BLaER1 treated with 17β-estradiol and CSF1 and Interleukin-3, amounts not matched to agents 10 nM and 100 nM (cell line): ENCODE measurements around the gene DYNLT4.
A peak's percentile ranks its signal among the peaks of the same experiment; 100 is the strongest.
"Not testable (repeated sequence)": the region's sequence is repeated elsewhere in the genome, so short reads cannot be mapped to it uniquely, and the experiment has no call there.

Source experiments
- H3K27ac ChIP-seq, 11 experiments: shearing (Covaris generic); formaldehyde crosslinking; 2 replicates each; pipeline ENCODE4 v1.8.1; 2022
- H3K27me3 ChIP-seq, 11 experiments: shearing (Covaris generic); formaldehyde crosslinking; 2 replicates each; pipeline ENCODE4 v1.8.1; 2022
- H3K36me3 ChIP-seq, 11 experiments: shearing (Covaris generic); formaldehyde crosslinking; 2 replicates each; pipeline ENCODE4 v1.8.1; 2022
- H3K4me1 ChIP-seq, 10 experiments: shearing (Covaris generic); formaldehyde crosslinking; 2 replicates each; pipeline ENCODE4 v1.8.1; 2022
- H3K4me2 ChIP-seq, 11 experiments: shearing (Covaris generic); formaldehyde crosslinking; 2 replicates each; pipeline ENCODE4 v1.8.1; 2022
- H3K4me3 ChIP-seq, 10 experiments: shearing (Covaris generic); formaldehyde crosslinking; 2 replicates each; pipeline ENCODE4 v1.8.1; 2022
- H3K9ac ChIP-seq, 11 experiments: shearing (Covaris generic); formaldehyde crosslinking; 2 replicates each; pipeline ENCODE4 v1.8.1; 2022
- H3K9me3 ChIP-seq, 11 experiments: shearing (Covaris generic); formaldehyde crosslinking; replicated peaks in 1 of 11; 2 replicates each; pipeline ENCODE4 v1.8.1; 2022
- H4K20me1 ChIP-seq, 11 experiments: shearing (Covaris generic); formaldehyde crosslinking; 2 replicates each; pipeline ENCODE4 v1.8.1; 2022
- Cebpa-rat ChIP-seq, 11 experiments: shearing (Covaris generic); IDR thresholded peaks; 2 replicates each; pipeline ENCODE4 v1.8.1; 2022

The DYNLT4 gene

GRCh38 chr1:44846985-44847384 lies 39.8 kb upstream of the DYNLT4 start:
- Histone ChIP-seq H3K27me3 (peaks cover 0 to 6% (median 0%) of the 10 kb centered on the region in 11 experiments; a peak in 3 of 22 replicates), H3K9ac (no peak overlapping the region), H3K27ac (no peak overlapping the region), H4K20me1 (no peaks in the 10 kb centered on the region), H3K4me3 (no peak overlapping the region), H3K9me3 (no peaks in the 10 kb centered on the region), H3K4me1 (peaks cover 0 to 14% (median 10%) of the 10 kb centered on the region in 10 experiments; a peak in 13 of 20 replicates), H3K4me2 (no peak overlapping the region), H3K36me3 (peaks cover 3 to 45% (median 20%) of the 10 kb centered on the region in 11 experiments; a peak in 15 of 22 replicates)
- TF ChIP-seq Cebpa-rat (IDR thresholded peaks at IDR 0.05): no peak

GRCh38 chr1:44842862-44843655 lies 35.9 kb upstream of the DYNLT4 start, which contains the start of gene PTCH2:
PTCH2 (minus strand) TSS chr1:44843253; CDS start chr1:44842932, 321 bp downstream.
- Histone ChIP-seq H3K9me3 (no peaks in the 10 kb centered on the region), H3K27me3 (peaks cover 0 to 6% (median 0%) of the 10 kb centered on the region in 11 experiments; a peak in 3 of 22 replicates), H3K9ac (peak within 1 kb of the TSS; percentile 55 to 80 (median 73)), H3K4me1 (peaks cover 0 to 26% (median 20%) of the 10 kb centered on the region in 10 experiments; a peak in 15 of 20 replicates), H4K20me1 (no peaks in the 10 kb centered on the region), H3K27ac (peak within 1 kb of the TSS in 3 of 11 experiments; percentile 17 to 50 (median 20); a peak in 5 of 22 replicates), H3K4me2 (peak within 1 kb of the TSS; percentile 90 to 100 (median 97)), H3K36me3 (peaks cover 0 to 13% (median 0%) of the 10 kb centered on the region in 11 experiments; a peak in 3 of 22 replicates), H3K4me3 (peak within 1 kb of the TSS; percentile 50 to 73 (median 59))
- TF ChIP-seq Cebpa-rat (IDR thresholded peaks at IDR 0.05): no peak

- H3K9me3 ChIP-seq: no peaks in the 10 kb centered on the region
- no peaks in the 10 kb centered on the region for H4K20me1 ChIP-seq
- peaks cover 0 to 8% (median 0%) of the 10 kb centered on the region in 11 experiments; a peak in 2 of 22 replicates for H3K36me3 ChIP-seq
- peaks cover 0 to 6% (median 0%) of the 10 kb centered on the region in 11 experiments; a peak in 3 of 22 replicates for H3K27me3 ChIP-seq
- TF ChIP-seq Cebpa-rat (IDR thresholded peaks at IDR 0.05): no peak
- H3K27ac ChIP-seq: peak overlapping the region in 1 of 11 experiments; percentile 50; a peak in 3 of 22 replicates
- peak overlapping the region; percentile 55 to 80 (median 73); a peak in 21 of 22 replicates for H3K9ac ChIP-seq
- H3K4me3 ChIP-seq: peak overlapping the region; percentile 50 to 73 (median 59)
- peaks cover 0 to 26% (median 20%) of the 10 kb centered on the region in 10 experiments; a peak in 15 of 20 replicates for H3K4me1 ChIP-seq
- H3K4me2 ChIP-seq: peak overlapping the region; percentile 90 to 100 (median 97)
Measured at GRCh38 chr1:44842486-44842861, 35.3 kb upstream of the DYNLT4 start.

GRCh38 chr1:44839576-44839975 lies 32.4 kb upstream of the DYNLT4 start:
- no peaks in the 10 kb centered on the region for H4K20me1 ChIP-seq
- H3K36me3 ChIP-seq: no peaks in the 10 kb centered on the region
- H3K4me2 ChIP-seq: peak overlapping the region in 9 of 11 experiments; percentile 2 to 58 (median 49); a peak in 16 of 22 replicates
- peaks cover 12 to 35% (median 28%) of the 10 kb centered on the region in 10 experiments for H3K4me1 ChIP-seq
- peaks cover 0 to 6% (median 0%) of the 10 kb centered on the region in 11 experiments; a peak in 3 of 22 replicates for H3K27me3 ChIP-seq
- no peak overlapping the region for H3K4me3 ChIP-seq
- H3K27ac ChIP-seq: peak overlapping the region in 1 of 11 experiments; percentile 9; a peak in 1 of 22 replicates
- TF ChIP-seq Cebpa-rat (IDR thresholded peaks at IDR 0.05): no peak
- H3K9ac ChIP-seq: no peak overlapping the region
- H3K9me3 ChIP-seq: no peaks in the 10 kb centered on the region

- not testable (repeated sequence) for H3K4me3 ChIP-seq, H3K9ac ChIP-seq, H3K4me2 ChIP-seq, H3K36me3 ChIP-seq, H3K27me3 ChIP-seq, H3K9me3 ChIP-seq, H3K27ac ChIP-seq, H4K20me1 ChIP-seq
- peaks cover 19 to 44% (median 36%) of the 10 kb centered on the region in 10 experiments for H3K4me1 ChIP-seq
Measured at GRCh38 chr1:44838294-44838693, 31.1 kb upstream of the DYNLT4 start.

GRCh38 chr1:44835738-44836675 lies 28.9 kb upstream of the DYNLT4 start:
- no peaks in the 10 kb centered on the region for H3K27me3 ChIP-seq
- H3K27ac ChIP-seq: no peak overlapping the region
- TF ChIP-seq Cebpa-rat (IDR thresholded peaks at IDR 0.05): no peak
- H3K4me2 ChIP-seq: peak overlapping the region in 9 of 11 experiments; percentile 5 to 64 (median 20); a peak in 11 of 22 replicates
- no peaks in the 10 kb centered on the region for H3K9me3 ChIP-seq
- no peak overlapping the region for H3K4me3 ChIP-seq
- H3K36me3 ChIP-seq: no peaks in the 10 kb centered on the region
- H3K4me1 ChIP-seq: peaks cover 25 to 58% (median 49%) of the 10 kb centered on the region in 10 experiments
- no peaks in the 10 kb centered on the region for H4K20me1 ChIP-seq
- H3K9ac ChIP-seq: 0 out of 22 replicates have a peak overlapping the region, but pooled peaks of 1 of the 11 experiments have one; percentile 13

GRCh38 chr1:44834328-44834727 lies 27.2 kb upstream of the DYNLT4 start:
- Histone ChIP-seq H3K36me3 (no peaks in the 10 kb centered on the region), H3K4me2 (peak overlapping the region in 9 of 11 experiments; percentile 15 to 86 (median 59); a peak in 12 of 22 replicates), H3K4me1 (peaks cover 33 to 72% (median 61%) of the 10 kb centered on the region in 10 experiments), H3K27ac (no peak overlapping the region), H3K4me3 (no peak overlapping the region), H3K27me3 (no peaks in the 10 kb centered on the region), H3K9me3 (peaks cover 0 to 7% (median 0%) of the 10 kb centered on the region in 11 experiments; a peak in 4 of 22 replicates), H3K9ac (no peak overlapping the region; a peak in 1 of 22 replicates), H4K20me1 (no peaks in the 10 kb centered on the region)
- no peak for TF ChIP-seq Cebpa-rat (IDR thresholded peaks at IDR 0.05)

- H3K4me1 ChIP-seq: peaks cover 31 to 71% (median 58%) of the 10 kb centered on the region in 10 experiments
- H3K36me3 ChIP-seq: no peaks in the 10 kb centered on the region
- H3K9ac ChIP-seq: peak overlapping the region in 5 of 11 experiments; percentile 14 to 36 (median 25); a peak in 6 of 22 replicates
- no peak overlapping the region for H3K4me3 ChIP-seq
- H4K20me1 ChIP-seq: no peaks in the 10 kb centered on the region
- H3K9me3 ChIP-seq: peaks cover 0 to 12% (median 0%) of the 10 kb centered on the region in 11 experiments; a peak in 4 of 22 replicates
- H3K27me3 ChIP-seq: no peaks in the 10 kb centered on the region
- peak overlapping the region; percentile 16 to 86 (median 48); a peak in 20 of 22 replicates for H3K4me2 ChIP-seq
- H3K27ac ChIP-seq: peak overlapping the region in 1 of 11 experiments; percentile 9; a peak in 3 of 22 replicates
- TF ChIP-seq Cebpa-rat (IDR thresholded peaks at IDR 0.05): no peak
Measured at GRCh38 chr1:44832056-44832705, 25.0 kb upstream of the DYNLT4 start.
